G401 (cell line): ENCODE data around the gene SDC1. TPM values are rescaled to one million over a fixed set of nuclear protein-coding genes. Genes with fewer than 3 reads are reported as not detected.
A peak's percentile ranks its signal among the peaks of the same experiment; 100 is the strongest.

Source experiments
- DNase-seq: peaks from one replicate; pipeline ENCODE4 v3.0.0-alpha.2; 2015; ENCODE audit warnings: low spot score
- in situ Hi-C: cut with HindIII; loops from 2 replicates; pipeline ENCODE4 v1.10.0; 2016; ENCODE audit warnings: low sequenced_read_pairs, mixed read lengths
- total RNA-seq: library from RNA; depleted of rRNA; stranded (reverse); fragments of >200 nt; shearing (Covaris generic); gene quantifications from 2 replicates; pipeline ENCODE4 v1.2.3, GENCODE V29; 2014

The SDC1 gene
- total RNA-seq, 1 experiment from 2014 or later, result 45.5 TPM

DNA sequence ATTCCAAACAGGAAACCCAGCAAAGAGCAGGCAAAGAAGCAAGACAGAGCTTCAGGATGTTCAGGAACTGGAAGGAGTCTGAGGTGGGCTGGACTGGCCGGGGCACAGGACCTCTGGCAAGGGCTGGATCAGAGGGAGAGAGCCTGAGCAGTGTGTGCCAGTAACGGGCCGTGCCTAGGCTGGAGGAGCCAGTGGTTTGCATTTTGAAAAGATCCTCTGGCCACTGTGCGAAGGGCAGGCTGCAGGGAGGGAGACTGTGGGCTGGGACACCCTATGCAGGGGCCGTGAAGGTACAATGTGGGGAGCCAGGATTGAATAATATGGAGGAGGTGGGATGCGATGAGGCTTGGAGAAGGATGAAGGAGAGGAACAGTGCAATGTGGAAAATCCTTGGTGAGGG lies 6.2 kb upstream of the SDC1 start:
- in situ Hi-C loops, result no loop called here
- DNase-seq, result no peak

- in situ Hi-C loops, result no loop called here
- DNase-seq, result no peak
Observed at GRCh38 chr2:20230114-20230425, 5.1 kb upstream of the SDC1 start.

GRCh38 chr2:20229322-20230113 lies 4.6 kb upstream of the SDC1 start:
- DNase-seq, result no peak
- in situ Hi-C loops, result no loop called here

DNA sequence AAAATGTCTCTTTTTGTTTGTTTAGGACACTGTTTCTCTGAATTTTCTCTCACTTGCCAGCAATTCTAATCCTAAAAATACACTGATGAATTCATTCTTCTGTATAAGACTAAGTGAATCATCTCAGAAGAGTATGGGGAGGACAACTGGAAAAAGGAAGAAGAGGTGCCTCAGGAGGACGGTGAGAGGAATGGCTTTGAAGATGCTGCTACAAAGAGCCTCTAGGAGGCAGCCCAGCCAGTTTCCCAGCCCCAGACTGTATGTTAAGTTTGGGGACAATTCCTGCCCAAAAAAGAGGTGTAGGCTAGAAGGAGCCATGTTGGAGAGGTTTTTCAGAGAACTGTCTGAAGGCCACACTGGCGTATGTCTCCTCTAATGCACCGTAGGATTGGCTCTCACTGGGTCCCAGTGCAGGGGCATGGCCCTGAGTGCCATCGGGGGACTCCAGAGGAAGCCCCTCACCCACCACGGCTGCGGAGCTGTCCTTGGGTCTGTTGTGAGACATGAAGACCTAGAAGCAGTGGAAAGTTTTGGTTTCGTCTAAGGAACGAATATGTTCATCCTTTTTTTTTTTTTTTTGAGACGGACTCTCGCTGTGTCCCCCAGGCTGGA lies 3.1 kb upstream of the SDC1 start:
- DNase-seq, result no peak
- in situ Hi-C loops, result no loop called here

DNA sequence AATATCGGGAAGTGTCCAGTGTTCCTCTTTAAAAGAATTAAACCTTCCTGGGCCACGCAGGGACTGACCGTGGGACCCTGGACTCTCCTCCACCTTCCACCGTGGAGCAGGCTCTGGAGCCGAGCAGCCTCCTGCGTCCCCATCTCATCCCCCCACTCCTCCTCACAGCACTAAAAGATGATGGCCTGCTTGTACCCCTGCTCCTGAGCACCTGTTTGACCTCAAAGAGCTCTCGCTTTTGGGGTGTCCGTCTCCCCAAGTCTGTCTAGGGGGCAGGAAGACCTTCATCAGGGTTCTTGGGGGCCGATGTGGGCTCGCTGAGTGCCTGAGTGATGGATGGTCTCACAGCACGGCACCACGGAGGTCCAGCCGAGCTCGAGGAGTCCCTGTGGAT lies 1.2 kb upstream of the SDC1 start:
- DNase-seq, result no peak
- in situ Hi-C loops, result no loop called here

DNA sequence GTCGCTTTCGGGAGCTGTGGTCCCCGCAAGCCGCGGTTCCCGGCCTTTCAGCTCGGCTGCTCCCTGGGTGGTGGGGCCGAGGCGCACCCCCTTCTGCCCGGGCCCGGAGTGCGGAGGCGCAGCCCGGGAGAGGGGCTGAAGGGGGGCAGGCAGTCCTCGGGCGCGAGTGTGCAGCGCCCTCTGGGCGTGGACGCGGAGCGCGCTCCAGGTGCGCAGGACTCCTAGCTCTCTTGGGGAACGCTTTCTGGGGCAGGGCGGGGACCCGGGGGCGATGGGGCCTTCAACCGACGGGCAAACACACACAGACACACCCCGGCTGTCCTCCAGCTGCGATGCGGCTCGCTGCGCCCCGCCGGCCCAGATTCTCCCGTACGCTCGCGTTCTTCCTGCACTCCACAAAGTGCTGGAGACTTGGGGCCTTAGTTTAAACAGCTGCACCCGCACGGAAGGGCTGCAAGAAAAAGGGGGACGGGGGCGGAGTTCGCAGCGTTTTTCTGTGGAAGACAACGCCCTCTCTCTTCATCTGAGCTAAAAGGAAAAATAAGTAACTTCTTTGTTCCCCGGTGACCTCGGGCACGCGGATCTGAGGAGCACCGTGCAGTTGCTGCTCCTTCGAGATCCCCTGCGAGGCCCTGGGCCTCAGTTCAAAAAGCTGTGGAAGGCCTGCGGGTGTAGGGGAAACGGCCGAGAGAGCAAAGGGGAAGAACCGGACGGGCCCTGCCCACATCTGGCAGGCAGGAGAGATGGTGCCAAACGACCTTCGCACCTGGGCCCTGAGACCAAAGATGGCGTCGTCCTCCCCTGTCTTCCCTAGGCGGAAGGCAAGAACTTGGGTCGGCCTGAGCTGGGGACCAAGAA lies 593 bp upstream of the SDC1 start:
- in situ Hi-C loops, result no loop called here
- peak; percentile 18 for DNase-seq

GRCh38 chr2:20224164-20224715 lies 690 bp downstream of the SDC1 start:
- DNase-seq, result no peak
- in situ Hi-C loops, result no loop called here

- DNase-seq, result no peak
- in situ Hi-C loops, result no loop called here
Observed at GRCh38 chr2:20223407-20224163, 1.3 kb downstream of the SDC1 start.

- in situ Hi-C loops, result no loop called here
Observed at GRCh38 chr2:20222769-20223406, 2.0 kb downstream of the SDC1 start.

DNA sequence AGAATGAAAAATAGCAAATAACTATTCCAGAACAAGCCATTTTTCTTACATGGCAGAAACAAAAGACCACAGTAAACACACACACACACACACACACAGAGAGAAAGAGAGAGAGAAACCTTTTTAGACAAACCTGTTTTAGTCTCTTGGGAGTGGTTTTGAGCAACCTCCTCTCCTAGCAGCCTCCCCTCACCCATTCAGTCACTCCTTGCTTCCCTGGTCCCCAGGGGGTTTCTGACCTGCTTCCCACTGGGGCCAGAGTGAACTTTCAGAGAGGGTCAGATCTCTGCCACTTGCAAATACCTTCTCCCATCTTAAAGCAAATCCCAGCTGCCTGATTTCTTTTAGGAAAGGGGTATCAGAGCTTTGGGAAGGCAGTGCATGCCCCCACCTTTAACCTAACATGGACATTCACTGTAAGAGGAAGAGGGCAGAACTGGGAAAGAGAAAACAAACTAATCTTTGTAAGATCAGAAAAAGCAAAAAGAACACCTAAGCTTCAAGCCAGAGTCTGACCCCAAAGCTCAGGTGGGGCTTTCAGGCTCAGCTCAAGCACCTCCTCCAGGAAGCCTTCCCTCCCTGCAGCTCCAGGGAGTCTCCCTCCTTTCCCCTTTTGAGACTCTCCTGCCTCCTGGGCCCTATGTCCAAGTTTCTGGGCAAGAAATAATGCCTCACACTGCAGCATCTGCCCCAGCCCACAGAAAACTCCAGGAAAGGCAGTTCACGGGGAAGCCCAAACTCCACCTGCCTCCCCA lies 2.7 kb downstream of the SDC1 start:
- DNase-seq, result no peak
- in situ Hi-C loops, result no loop called here

More at GRCh38 chr2:20222769-20223406, 2.0 kb downstream of the SDC1 start:
- DNase-seq, result no peak

DNA sequence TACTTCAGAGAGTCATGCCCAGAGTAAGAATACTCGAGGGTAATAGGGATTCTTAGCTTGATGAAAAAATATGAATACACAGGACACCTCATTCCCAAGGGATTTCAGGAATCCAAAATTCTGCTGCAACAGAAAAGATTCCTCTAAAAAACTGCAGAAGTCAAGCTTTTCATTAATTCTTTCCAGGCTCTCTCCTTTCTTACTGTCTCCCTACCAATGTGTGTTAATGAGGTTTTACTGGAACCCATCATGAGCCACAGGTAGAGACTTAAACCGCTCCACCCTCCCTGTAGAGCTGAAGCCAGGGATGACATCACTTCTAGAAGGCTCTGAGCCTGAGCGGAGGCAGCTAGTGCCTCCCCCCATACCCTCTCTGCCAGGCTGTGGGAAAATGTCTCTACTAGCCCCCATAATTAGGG lies 3.4 kb downstream of the SDC1 start:
- DNase-seq, result no peak
- in situ Hi-C loops, result no loop called here

- in situ Hi-C loops, result no loop called here
Observed at GRCh38 chr2:20220806-20221554, 4.0 kb downstream of the SDC1 start.

DNA sequence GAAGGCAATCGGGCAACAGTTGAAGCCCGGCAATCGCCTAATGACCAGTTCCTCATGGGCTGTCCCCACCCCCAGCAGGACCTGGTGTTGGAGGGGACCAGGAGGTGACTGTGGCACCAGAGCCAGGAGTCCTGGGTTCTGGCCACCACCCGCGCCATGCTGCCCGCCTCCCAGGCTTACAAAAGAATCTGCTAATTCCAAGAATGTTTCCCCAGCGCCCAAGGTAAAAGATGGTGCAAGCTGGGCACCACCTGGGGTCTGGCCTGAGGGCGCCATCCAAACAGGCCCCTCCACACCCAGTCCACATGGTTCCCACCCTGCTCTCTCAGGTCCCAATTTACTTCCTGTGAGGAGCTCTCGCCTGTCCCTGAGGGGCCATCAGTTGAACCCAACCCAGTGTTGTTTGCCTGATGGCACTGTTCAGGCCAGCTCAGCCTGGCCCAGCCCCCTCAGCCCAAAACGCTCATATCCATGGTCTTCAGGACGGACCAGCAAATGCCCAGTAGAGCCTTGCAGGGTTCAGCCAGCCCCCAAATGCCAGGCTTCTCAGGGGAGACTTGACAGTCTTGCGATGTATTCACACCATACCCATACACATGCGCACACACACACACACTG lies 5.1 kb downstream of the SDC1 start:
- no peak for DNase-seq
- in situ Hi-C loops, result no loop called here

More at GRCh38 chr2:20220806-20221554, 4.0 kb downstream of the SDC1 start:
- no peak for DNase-seq

- in situ Hi-C loops, result no loop called here
- DNase-seq, result no peak
Observed at GRCh38 chr2:20218331-20219320, 6.3 kb downstream of the SDC1 start.

GRCh38 chr2:20217041-20217970 lies 7.6 kb downstream of the SDC1 start:
- in situ Hi-C loops, result no loop called here
- no peak for DNase-seq
